ENCODE data around the gene PERCC1.

The PERCC1 gene

DNA sequence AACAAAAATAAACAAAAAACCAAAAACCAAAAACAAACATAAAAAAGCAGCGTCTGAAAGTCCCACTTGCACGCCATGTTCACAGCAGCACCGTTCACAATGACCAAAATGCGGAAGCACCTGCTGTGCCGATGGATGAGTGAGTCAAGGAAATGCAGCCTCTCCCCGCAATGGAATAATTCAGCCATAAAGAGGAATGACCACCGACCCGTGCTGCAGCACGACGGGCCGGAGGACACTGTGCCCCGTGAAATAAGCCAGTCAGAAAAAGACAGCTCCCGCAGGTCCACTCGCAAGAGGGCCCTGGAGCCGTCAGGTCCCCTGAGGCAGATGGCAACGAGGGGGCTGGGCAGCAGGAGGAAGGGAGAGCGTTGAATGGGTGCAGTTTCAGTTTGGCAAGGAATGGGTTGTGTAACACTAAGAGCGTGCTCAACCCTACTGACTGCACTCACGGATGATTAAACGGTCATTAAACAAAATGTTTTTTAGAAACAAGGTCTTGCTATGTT, 38.9 kb downstream of the PERCC1 start:
- H3K27me3 ChIP-seq (ENCODE audit: control insufficient read depth, insufficient read depth, low read length): no peaks in the 10 kb centered on the region
- TF ChIP-seq, protein P1, sequence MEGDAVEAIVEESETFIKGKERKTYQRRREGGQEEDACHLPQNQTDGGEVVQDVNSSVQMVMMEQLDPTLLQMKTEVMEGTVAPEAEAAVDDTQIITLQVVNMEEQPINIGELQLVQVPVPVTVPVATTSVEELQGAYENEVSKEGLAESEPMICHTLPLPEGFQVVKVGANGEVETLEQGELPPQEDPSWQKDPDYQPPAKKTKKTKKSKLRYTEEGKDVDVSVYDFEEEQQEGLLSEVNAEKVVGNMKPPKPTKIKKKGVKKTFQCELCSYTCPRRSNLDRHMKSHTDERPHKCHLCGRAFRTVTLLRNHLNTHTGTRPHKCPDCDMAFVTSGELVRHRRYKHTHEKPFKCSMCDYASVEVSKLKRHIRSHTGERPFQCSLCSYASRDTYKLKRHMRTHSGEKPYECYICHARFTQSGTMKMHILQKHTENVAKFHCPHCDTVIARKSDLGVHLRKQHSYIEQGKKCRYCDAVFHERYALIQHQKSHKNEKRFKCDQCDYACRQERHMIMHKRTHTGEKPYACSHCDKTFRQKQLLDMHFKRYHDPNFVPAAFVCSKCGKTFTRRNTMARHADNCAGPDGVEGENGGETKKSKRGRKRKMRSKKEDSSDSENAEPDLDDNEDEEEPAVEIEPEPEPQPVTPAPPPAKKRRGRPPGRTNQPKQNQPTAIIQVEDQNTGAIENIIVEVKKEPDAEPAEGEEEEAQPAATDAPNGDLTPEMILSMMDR (IDR thresholded peaks at IDR 0.05): no peak
- H3K4me2 ChIP-seq (ENCODE audit: low read length): no peak overlapping the region
- H3K9me3 ChIP-seq (ENCODE audit: control insufficient read depth, low read length): no peaks in the 10 kb centered on the region
- peaks cover 4% of the 10 kb centered on the region for H3K4me1 ChIP-seq
- no peak overlapping the region for H3K4me3 ChIP-seq (ENCODE audit: low read depth, low read length)
- no peaks in the 10 kb centered on the region for H3K36me3 ChIP-seq (ENCODE audit: control insufficient read depth, insufficient read depth, low read length)
- H3K9ac ChIP-seq: no peak overlapping the region
- no peak overlapping the region for H2AFZ ChIP-seq
- no peak overlapping the region for H3K27ac ChIP-seq
- H3K79me2 ChIP-seq: peaks cover 44% of the 10 kb centered on the region

DNA sequence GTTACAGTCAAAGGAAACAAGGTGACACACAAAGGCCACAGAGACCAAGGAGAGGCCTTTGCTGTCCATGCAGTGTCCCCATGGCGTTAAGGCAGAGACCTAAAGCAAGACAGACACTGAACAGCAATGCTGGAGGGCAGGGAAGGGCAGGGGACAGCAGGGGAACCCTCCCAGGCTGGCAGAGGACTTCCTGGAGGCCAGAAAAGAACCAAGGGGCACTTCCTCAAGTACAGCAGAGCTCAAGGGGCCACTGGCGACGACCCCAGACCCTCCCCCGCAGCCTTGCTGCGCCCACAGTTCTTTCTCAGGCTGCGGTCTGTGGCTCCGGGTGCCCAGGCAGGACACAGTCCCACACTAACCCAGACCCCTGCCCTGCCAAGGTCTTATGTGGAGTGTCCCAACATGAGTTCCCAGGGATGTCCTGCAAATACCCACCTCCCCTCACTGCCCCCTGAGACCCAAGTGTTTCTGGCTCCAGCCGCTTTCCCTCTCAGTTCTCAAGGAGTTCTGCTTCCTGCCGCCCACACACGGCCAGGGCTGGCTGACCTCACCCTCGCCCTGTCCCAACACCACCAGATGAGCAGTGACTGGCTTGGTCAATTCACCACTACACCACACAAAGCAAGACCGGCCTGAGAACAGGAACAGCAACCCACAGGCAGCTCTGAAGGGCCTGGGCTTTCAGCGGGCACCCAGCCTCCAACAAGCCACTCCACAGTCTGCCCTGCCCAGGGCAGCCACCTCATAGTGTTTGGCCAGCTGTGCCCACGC, 39.8 kb downstream of the PERCC1 start:
- TF ChIP-seq, protein P1 (IDR thresholded peaks at IDR 0.05): no peak
- peaks cover 45% of the 10 kb centered on the region for H3K79me2 ChIP-seq
- no peak overlapping the region for H2AFZ ChIP-seq
- H3K4me2 ChIP-seq (ENCODE audit: low read length): no peak overlapping the region
- no peak overlapping the region for H3K9ac ChIP-seq
- H3K36me3 ChIP-seq (ENCODE audit: control insufficient read depth, insufficient read depth, low read length): no peaks in the 10 kb centered on the region
- H3K4me1 ChIP-seq: peaks cover 4% of the 10 kb centered on the region
- H3K27ac ChIP-seq: no peak overlapping the region
- no peaks in the 10 kb centered on the region for H3K27me3 ChIP-seq (ENCODE audit: control insufficient read depth, insufficient read depth, low read length)
- H3K4me3 ChIP-seq (ENCODE audit: low read depth, low read length): no peak overlapping the region
- no peaks in the 10 kb centered on the region for H3K9me3 ChIP-seq (ENCODE audit: control insufficient read depth, low read length)

DNA sequence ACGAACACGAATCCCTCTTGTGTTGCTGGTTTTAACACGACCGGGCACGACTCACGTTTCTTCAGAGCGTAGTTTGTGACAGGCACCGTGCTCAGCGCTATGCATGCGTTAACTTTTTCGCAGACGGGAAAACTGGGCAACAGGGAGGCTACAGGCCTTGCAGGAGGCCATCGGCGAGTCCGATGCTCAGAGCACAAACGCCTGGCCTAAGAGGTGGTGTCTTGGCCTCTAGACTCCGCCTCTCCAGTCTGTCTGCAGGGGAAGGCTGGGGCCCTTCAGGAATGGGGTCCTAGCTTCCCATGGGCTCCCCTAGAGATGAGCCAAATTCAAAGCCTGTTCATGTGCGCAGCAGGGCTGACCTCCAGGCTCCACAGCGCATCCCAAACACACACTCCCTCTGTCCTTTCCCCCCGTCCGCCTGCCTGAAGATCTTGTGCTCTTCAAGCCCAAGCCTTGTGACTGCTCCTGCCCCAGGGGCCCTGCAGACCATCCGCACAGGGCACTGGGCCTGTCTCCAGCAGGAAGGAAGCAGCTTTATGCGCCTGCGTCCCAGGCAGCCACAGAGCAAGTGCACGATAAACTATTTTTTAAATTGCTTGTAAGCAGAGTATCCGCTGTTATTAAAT, 40.8 kb downstream of the PERCC1 start:
- H3K4me1 ChIP-seq: peaks cover 4% of the 10 kb centered on the region
- no peak overlapping the region for H3K4me3 ChIP-seq (ENCODE audit: low read depth, low read length)
- no peak overlapping the region for H2AFZ ChIP-seq
- no peaks in the 10 kb centered on the region for H3K9me3 ChIP-seq (ENCODE audit: control insufficient read depth, low read length)
- H3K79me2 ChIP-seq: peaks cover 36% of the 10 kb centered on the region
- TF ChIP-seq, protein P1 (IDR thresholded peaks at IDR 0.05): no peak
- H3K36me3 ChIP-seq (ENCODE audit: control insufficient read depth, insufficient read depth, low read length): no peaks in the 10 kb centered on the region
- no peak overlapping the region for H3K27ac ChIP-seq
- no peak overlapping the region for H3K9ac ChIP-seq
- no peaks in the 10 kb centered on the region for H3K27me3 ChIP-seq (ENCODE audit: control insufficient read depth, insufficient read depth, low read length)
- no peak overlapping the region for H3K4me2 ChIP-seq (ENCODE audit: low read length)

DNA sequence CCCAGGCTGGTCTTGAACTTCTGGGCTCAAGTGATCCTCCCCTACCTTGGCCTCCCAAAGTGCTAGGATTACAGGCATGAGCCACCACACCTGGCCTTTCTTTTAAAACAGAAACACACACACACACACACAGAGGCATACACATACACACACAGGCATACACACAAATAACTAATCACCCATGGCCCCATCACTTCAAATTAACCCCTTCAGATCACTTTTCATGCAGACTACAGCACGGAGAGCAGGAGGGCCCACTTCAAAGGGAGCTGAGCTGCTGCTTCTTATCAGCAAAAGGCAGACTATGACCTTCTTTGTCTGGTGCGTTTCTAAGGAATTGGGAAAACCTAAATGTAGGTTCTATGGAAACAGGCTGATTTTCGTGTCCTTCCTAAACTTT, 42.1 kb downstream of the PERCC1 start:
- TF ChIP-seq, protein P1 (IDR thresholded peaks at IDR 0.05): no peak
- no peaks in the 10 kb centered on the region for H3K27me3 ChIP-seq (ENCODE audit: control insufficient read depth, insufficient read depth, low read length)
- no peak overlapping the region for H3K4me3 ChIP-seq (ENCODE audit: low read depth, low read length)
- H3K9me3 ChIP-seq (ENCODE audit: control insufficient read depth, low read length): no peaks in the 10 kb centered on the region
- H3K9ac ChIP-seq: no peak overlapping the region
- H3K27ac ChIP-seq: no peak overlapping the region
- H3K4me1 ChIP-seq: peaks cover 4% of the 10 kb centered on the region
- H3K4me2 ChIP-seq (ENCODE audit: low read length): no peak overlapping the region
- H2AFZ ChIP-seq: no peak overlapping the region
- H3K79me2 ChIP-seq: peaks cover 25% of the 10 kb centered on the region
- H3K36me3 ChIP-seq (ENCODE audit: control insufficient read depth, insufficient read depth, low read length): no peaks in the 10 kb centered on the region

Measured in parathyroid adenoma (tissue), 2 donors.